Measurements from ENCODE around the gene ZSWIM8.

ZSWIM8 gene

DNA sequence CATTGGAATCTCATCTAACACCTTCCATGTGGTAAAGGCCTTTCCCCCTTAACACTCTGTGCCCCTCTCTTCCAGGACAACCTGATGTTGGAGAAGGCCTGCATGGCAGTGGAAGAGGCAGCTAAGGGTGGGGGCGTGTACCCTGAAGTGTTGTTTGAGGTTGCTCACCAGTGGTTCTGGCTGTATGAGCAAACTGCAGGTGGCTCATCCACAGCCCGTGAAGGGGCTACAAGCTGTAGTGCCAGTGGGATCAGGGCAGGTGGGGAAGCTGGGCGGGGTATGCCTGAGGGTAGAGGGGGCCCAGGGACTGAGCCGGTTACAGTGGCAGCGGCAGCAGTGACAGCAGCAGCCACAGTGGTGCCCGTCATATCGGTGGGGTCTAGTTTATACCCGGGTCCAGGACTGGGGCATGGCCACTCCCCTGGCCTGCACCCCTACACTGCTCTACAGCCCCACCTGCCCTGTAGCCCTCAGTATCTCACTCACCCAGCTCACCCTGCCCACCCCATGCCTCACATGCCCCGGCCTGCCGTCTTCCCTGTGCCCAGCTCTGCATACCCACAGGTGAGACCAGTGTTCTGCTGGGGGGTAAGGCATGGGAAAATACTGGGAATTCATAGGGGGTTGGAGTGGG is 13.6 kb downstream of the ZSWIM8 start:
- DNase-seq: no peak

DNA sequence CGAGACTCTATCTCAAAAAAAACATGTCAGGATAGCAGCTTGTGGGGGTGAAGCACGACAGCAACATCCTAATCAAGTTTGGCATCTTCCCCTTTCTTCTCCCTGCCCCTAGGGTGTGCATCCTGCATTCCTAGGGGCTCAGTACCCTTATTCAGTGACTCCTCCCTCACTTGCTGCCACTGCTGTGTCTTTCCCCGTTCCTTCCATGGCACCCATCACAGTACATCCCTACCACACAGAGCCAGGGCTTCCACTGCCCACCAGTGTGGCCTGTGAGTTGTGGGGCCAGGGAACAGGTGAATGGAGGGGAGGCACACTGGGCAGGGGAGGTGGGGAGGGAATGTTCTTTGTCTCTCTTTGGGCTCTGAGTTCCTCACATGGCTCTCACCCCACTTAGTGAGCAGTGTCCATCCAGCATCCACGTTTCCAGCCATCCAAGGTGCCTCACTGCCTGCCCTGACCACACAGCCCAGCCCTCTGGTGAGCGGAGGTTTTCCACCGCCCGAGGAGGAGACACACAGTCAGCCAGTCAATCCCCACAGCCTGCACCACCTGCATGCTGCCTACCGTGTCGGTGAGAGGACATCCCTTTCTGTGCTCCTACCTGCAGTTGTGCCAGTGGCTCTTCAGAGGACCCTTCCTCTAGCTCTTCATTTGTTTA is 14.6 kb downstream of the ZSWIM8 start:
- DNase-seq: no peak

DNA sequence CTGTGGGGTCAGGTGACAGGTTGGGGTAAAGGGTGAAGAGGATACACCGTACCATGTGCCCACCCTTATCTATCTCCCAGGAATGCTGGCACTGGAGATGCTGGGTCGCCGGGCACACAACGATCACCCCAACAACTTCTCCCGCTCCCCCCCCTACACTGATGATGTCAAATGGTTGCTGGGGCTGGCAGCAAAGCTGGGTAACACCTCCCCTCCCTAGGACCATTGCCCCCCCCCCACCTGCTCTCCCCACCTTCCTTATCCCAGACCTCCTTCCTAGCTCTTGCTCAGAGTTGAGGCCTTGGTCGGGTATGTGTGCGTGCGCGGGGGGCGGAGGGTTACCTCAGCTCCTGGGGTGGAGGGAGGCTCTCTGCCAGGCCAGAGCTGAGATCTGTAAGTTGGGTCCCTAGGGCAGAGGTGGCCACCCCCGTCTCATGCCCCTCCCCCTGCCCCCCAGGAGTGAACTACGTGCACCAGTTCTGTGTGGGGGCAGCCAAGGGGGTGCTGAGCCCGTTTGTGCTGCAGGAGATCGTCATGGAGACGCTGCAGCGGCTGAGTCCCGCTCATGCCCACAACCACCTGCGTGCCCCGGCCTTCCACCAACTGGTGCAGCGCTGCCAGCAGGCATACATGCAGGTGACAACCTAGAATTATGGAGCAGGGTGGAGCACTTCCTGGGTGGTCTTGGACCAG is 15.3 kb downstream of the ZSWIM8 start:
- DNase-seq: no peak

DNA sequence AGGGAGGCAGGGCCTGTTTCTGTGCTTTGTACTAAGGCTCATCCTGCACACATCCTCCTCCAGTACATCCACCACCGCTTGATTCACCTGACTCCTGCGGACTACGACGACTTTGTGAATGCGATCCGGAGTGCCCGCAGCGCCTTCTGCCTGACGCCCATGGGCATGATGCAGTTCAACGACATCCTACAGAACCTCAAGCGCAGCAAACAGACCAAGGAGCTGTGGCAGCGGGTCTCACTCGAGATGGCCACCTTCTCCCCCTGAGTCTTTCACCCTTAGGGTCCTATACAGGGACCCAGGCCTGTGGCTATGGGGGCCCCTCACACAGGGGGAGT is 15.8 kb downstream of the ZSWIM8 start:
- DNase-seq: no peak

DNA sequence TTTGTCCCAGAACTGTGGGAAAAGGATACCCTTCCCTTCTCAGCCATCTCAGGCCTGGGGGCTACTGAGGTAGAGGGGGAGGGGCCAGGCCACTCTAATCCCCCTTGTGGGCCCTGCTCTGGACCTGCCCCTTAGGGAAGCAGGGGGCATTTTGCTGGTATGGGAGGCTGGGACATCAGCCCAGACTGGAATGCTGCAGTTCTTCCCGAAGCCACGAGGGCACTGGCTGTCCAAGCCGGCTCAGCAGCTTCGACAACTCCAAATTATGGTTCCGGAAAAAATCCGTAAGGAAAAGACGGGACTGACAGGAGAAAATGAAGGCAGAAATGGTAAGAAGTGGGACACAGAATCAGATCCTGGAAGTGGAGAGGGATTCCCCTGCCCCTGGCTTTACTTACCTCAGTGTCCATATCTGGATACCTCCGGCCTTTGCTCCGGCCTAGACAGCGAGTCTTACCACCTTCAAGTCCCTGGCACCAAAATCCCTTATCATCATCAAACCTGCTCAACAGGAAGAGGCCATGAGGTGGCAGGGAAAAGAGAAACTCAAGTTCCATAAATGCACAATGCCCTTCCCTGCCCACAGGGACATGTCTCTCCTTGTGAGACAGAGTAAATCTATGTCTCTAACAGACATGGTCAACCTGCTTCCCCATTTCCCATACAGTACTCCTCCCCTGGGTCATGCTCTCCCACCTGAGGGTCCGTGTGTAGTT is 17.0 kb downstream of the ZSWIM8 start:
- DNase-seq: no peak

DNA sequence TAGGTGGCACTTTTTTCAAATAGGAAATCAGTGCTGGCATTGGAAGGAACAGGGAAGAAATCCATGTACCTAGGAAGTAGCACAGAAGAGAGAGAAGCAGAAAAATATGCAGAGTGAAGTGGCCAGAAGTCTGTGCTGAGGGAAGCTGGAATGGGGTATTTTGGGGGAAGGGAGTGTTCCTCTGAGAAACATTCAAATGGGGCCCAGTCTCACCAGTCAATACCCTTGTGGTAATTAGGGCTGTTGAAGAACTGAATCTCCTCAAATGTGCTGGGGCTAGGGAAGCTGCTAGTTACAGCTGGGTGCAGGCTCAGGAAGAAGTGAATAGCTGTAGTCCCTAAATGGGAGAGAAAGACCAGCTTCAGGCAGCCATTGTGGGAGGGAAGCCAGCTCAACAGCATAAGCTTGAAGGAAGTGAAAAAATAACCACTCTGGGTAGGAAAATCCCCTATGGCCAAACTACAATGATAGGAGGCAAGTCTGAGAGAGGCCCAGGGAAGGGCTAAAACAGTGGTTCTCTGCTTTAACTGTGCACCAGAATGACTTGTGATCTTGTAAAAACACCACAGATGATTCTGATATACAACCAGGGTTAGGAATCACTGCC is 18.4 kb downstream of the ZSWIM8 start:
- DNase-seq: no peak

DNA sequence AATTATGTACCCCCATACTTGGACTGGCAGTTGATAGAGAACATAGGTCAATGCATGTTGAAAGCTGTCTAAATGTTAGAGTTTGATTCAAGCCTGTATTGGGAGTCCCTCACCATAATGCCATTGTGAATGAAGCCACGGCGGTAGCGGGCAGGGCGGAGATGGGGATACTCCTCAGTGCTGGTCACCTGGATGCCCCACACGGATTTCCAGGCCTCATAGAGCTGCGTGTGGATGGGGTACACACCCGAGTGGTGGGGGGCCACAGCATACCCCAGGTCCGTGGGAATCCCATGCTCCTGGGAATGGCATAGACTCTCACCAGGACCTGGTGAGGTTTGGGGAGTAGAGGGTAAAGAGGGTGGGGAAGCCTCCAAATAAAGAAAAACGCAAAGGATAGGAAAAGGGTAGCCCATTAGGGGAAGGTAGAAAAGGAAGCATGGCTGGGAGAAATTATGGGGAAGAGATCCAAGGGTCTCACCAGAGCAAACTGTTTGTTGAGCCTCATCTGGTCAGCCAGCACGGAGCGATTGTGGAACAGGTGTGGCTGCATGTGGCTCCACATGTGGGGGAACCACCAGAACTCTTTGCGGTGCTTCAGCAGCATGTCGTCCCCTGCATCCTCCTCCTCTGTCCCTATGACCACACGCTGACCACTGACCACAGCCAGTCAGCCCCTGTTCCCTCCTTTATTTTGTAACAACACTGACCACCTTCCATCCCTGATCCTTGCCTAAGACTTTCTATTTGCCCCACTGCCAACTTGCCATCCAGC is 21.0 kb downstream of the ZSWIM8 start:
- no peak for DNase-seq

DNA sequence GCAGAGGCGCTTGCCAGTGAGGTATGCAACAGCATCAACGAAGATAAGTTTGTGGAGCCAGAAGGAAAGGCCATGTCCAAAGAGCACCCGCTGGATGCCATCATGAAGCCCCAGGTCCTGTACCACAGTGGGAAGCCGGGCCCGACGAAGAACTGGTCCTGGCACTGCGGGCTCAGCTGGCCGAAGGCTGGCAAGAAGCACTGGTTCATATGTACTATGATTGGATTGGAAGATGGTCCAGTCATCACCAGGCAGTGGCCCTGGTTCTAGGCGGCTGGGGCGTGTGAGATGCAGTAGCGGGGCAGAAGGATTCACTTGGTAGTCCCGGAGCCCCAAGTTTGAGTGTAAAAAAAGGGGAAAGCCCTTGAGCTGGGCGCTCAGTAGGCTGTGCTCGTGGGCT is 22.1 kb downstream of the ZSWIM8 start:
- DNase-seq: no peak

DNA sequence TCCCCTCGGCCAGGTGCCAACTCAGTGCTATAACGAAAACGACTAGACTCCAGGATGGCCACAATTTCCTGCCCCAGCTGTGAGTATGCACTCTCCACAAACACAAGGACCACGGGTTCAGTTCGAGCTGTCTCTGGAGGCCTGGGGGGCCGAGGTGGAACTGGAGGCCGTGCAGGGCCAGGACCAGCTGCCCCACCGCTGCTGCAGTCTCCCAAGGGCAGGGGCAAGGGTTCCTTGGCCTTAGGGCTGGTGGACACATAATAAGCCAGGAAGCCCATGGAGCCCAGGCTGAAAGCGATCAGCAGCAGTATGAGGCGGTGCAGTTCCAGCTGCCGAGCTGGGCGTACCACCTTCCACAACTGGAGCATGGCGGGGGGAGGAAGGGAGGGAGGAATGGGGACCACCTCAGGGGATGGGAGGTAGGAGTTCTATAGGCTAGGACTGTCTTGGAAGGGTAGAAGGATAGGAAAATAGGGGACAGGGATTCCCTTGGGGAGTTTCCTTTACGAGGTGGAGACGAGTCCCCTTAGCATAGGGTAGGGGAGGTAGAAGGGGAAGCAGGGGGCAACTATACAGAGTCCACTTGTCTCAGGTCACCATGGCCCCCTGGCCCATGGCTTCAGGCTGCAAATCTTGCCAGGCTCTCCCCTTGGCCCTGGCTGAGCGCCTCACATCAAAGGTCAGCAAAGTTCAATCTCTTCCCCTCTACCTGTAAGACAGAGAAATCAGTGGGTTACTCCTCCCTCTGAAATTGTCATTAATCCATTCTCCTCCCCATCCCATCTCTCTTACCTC is 22.8 kb downstream of the ZSWIM8 start:
- DNase-seq: no peak

DNA sequence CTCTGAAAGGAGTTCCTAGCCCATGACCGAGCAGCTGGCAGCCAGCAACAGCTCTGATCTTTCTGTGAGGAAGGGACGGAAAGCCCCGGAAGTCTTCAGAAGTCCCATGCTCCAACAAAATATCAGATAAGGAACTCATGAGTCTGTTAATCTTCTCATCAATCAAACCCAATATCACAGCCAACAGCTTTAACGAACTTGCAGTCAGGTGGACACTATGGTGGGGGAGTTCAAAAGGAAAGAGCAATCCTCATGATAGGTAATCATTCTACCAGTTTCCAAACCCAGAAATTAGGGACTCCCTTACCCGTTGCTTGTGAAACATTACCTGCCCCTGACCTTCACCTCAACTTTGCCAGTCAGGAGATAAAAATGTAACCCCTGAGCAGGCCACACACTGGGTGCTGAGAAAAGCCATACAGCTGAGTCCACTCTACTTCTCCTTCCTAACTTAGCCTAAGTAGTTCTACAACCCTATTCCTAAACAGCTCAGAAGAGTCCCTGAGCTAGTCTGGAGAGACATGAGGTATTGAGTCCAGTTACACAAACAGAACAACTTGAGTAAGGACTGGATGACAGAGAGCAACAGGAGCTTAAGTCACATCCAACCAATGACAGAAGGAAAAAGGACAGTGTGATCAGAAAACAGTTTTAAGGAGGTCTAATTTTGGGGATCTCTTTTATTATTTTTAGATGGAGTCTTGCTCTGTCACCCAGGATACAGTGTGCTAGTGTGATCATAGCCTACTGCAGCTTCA is 23.8 kb downstream of the ZSWIM8 start:
- no peak for DNase-seq

DNA sequence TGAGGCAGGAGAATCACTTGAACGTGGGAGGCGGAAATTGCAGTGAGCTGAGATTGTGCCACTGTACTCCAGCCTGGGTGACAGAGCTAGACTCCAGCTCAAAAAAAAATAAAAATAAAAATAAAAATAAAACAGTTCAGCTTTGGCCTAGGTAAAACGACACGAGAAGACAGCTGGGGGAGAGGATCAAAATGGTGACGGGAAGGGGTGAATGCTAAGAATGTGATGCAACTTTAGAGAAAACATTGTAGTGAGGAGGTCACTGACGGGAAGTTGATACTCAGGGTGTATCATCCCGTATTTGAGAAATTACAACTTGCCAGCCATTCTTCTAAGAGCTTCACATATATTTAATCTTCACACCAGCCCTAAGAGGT is 24.9 kb downstream of the ZSWIM8 start:
- DNase-seq: no peak

DNA sequence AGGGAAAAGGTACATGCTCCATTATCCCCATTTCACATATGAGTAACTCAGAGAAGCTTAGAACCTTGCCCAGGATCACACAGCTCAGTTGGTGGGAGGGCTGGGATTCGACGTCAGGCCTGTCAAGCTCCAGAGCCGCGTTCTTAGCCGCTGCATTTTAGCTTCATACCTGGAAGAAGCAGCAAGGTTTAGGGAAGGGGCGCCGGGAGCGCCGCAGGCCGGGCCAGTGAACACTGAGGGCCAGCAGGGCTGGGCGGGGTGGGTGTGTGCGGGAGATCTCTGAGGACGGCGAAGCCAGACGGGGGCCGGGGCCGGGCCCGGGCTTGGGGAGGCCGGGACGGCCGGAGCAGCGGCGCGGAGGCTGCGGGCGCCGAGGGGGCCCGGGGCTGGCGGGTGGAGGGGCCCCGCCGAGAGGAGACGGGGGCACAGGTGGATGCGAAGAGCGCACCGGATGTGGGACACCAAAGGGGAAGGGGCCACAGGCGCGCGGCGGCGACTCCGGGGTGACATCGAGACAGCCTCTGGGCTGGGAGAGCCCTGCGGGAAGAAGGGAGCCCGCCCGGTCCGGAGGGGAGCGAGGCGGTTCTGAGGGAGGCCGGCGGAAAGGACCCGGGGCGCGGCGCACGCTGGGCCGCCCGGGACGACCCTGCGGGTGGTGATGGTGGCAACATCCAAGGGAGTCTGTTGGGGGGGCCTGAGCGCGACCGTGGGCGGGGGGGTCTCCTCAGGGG is 25.5 kb downstream of the ZSWIM8 start:
- no peak for DNase-seq

DNA sequence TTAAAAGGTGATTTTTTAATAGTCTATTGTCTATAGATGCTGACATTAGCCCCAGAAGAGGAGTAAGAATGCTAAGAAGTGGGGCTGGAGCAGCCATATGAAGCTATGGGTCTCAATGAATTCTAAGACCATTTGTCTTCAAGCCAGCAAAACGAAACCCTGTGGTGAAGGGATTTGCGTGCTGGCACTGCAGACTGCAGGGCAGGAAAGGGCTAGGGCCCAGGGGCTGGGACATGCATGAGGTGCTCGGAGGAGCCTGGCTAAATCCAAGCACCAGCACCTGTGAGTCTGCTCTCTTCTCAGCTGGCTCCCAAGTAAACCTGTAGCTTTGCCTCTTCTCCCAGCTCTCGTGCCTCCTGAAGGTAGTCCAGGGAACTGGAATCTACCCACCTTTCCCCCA is 27.3 kb downstream of the ZSWIM8 start:
- DNase-seq: no peak

DNA sequence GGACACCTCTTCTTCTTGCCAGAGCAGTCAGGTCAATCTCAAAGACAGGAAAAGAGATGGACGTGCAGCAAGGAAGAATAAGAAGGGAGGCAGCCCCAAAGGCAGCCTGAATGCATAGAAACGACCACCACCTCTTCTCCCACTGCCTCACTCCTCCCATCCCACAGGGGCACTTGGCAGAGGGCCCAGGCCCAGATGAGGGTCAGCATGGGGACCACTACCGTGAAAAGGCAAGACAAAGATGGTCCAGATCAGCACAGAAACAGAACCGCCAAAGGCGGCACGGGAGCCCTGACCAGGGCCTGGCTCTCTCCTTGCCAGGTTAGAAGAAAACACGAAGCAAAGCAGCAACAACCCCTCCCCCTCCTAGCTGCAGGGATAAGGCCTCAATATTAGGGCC is 27.9 kb downstream of the ZSWIM8 start:
- no peak for DNase-seq

DNA sequence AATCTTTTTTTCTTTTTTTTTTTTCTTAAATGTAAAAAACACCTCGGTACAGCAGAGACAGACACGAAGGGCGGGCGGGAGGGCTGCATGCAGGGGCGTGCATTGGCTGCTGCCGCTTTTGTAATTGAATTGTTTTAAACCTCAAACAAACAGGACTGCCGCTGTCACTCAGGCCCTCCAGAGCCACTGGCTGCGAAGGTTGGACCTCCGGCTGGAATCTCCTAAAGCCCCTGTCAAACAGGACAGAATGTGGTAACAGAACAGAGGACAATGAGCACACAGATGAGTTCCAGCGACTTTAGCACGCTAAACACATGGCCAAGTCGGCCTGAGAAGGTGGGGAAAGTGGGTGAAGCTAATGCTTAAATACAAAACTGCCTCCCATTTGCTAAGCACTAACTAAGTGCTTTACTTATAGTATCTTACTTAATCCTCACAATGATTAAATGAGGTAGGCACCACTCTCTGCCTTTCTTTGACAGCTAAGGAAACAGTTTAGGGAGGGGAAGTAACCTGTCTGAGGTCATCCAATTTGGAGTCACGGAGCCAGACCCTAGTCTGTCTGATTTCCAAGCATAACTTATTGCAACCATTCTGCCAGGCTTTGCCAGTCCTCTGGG is 29.0 kb downstream of the ZSWIM8 start:
- DNase-seq: no peak

DNA sequence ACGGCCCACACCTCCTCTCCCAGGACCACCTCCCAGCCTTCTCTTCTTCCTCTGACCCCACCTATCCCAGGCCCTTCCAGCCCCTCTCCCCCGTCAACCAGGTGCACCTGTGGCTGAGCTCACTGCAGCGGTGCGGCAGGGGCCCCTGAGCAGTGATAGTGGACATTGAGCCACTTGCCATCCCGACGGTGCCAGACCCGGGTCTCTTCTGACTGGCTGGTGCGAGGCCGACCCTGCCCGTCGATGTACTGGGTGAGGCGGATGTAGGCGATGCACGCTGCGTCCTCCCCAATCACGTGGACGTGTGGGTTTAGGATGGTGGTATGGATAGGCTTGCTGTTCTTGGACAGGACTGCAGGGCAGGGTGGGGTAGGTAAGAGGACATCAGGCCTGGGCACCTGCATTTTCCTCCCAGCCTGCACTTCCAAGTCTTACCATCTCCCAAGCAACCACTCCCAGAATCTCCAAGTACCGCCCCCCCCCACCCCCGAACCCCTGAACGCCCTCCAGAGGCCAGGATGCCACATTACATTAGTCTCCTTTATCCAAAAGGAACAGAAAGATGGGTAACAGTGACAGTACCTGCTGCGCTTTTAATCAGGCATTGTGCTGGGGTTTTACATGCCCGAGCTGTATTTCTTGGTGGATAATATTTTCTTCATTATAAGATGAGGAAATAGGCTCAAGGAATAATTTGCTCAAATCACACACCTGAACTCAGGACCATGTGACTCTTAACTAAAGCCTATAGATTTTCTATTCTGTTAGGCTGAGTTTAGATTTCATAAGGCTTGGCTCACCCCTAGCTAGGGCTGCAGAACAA is 29.7 kb downstream of the ZSWIM8 start:
- no peak for DNase-seq

DNA sequence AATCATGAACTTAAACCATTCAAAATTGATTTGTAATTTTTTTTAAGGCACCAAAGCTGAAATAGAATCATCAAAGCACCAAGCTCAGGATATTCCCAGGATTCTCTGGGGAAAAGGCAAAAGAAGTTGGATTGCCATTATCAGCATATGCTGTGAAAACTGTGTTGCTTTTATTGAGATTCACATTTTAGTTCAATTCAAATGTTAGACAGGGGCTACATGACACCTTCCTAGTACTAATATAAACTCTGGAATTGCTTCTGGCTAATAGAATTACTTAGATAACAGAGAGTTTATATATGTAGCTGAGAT is 30.3 kb downstream of the ZSWIM8 start:
- DNase-seq: no peak

DNA sequence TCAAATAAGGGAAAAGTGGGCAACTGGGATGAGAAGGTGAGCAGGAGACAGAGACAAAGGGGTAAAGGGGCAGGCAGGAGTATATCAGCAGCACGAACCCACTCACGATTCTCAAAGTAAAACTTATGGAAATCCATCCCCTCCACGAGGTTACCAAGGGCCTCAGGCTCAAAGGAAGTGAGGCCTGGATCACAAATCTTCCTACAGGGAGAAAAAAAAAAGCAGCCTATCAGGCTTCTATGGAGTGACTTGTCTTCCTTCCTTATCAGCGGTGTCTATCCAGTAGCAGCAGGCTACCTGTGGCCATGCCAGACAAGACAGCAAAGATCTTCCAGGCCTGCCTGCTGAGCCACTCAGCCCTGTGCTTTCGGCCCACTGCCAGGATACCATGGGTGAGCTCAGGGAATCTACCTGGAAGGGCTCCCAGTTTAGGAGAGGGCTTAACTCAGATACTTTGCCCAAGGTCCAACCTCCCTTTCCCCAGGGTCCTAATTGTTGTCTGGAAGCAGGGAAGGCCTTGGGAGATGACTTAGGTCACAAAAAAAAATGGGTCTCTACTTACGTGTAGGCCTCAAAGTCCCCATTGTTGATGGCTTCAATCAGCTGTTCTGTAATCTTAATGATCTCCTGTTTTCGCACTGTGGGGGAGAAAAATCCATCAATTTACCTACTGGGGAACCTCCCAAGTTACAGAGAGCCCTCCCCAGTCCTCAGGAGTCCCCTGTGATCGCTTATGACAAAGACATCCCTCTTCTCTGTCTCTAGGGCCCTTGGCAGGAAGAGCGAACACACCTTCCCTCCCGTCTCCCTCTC is 31.7 kb downstream of the ZSWIM8 start:
- no peak for DNase-seq
